Endothelial cell of umbilical vein (primary cell): Measurements from ENCODE around the gene AKT2.

Source experiments
- CTCF ChIP-seq, 2 donors: IDR thresholded peaks; 1 replicate in 1 of 2; 2 replicates in 1 of 2; pipeline ENCODE4 v1.5.1; 2011; ENCODE audit warnings: low read length in 2 of 2, mild to moderate bottlenecking in 2 of 2, moderate library complexity in 2 of 2, control low read depth in 1 of 2, inconsistent platforms in 1 of 2, low read depth in 1 of 2; ENCODE audit not compliant: insufficient read depth in 1 of 2; ENCODE audit errors: extremely low read depth in 1 of 2
- EZH2 ChIP-seq: IDR thresholded peaks from 2 replicates; pipeline ENCODE4 v1.6.1; 2012; ENCODE audit warnings: borderline replicate concordance, low read depth, mild to moderate bottlenecking, moderate library complexity, low read length, inconsistent platforms; ENCODE audit not compliant: severe bottlenecking
- FOS ChIP-seq: IDR thresholded peaks from 2 replicates; pipeline ENCODE4 v1.6.1; 2011; ENCODE audit warnings: mild to moderate bottlenecking, low read length, moderate library complexity, borderline replicate concordance; ENCODE audit not compliant: insufficient read depth
- JUN ChIP-seq: IDR thresholded peaks from 2 replicates; pipeline ENCODE4 v1.6.1; 2011; ENCODE audit warnings: borderline replicate concordance, low read depth; ENCODE audit not compliant: insufficient read length, insufficient read depth
- MYC ChIP-seq: IDR thresholded peaks from one replicate; pipeline ENCODE4 v1.6.1; 2011; ENCODE audit warnings: mild to moderate bottlenecking, low read depth, low read length
- POLR2A ChIP-seq: IDR thresholded peaks from 2 replicates; pipeline ENCODE4 v1.6.1; 2012; ENCODE audit warnings: low read depth, mild to moderate bottlenecking, control low read depth, low read length

DNA sequence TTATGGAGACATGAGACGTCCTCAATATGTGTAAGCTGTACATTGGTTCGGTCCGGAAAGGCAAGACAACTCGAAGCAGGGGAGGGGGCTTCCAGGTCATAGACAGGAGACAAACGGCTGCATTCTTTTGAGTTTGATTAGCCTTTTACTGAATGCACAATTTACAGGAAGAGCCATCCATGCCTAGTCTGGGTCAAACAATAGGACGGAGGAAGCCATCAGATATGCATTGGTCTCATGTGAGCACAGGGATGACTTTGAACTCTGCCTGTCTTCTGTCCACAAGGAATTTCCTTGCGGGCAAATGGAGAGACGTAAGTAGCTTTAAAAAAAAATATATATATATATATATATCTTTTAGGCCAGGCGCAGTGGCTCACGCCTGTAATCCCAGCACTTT lies 56.8 kb downstream of the AKT2 start:
- no peak for TF ChIP-seq POLR2A
- no peak for TF ChIP-seq EZH2
- no peak for TF ChIP-seq JUN
- TF ChIP-seq CTCF (IDR thresholded peaks at IDR 0.05; ENCODE audit: extremely low read depth in 1 of 2, insufficient read depth in 1 of 2, low read depth in 1 of 2, low read length in 2 of 2), result no peak
- no peak for TF ChIP-seq FOS
- TF ChIP-seq MYC, result no peak
